H9 (cell line): Measurements from ENCODE around the gene ST3GAL6. TPM values are rescaled to one million over a fixed set of nuclear protein-coding genes. Genes with fewer than 3 reads are reported as not detected.

Experiments used
- DNase-seq: peaks from one replicate; pipeline ENCODE4 v3.0.0-alpha.2; 2017
- H2AFZ ChIP-seq: one replicate; pipeline ENCODE4 v1.6.1; 2013; ENCODE audit warnings: mild to moderate bottlenecking, low read length, control low read depth, moderate library complexity
- H2AK5ac ChIP-seq: 2 replicates; pipeline ENCODE4 v1.6.1; 2013; ENCODE audit warnings: low read length, control low read depth, mixed read lengths; ENCODE audit not compliant: insufficient read length
- H2BK120ac ChIP-seq: one replicate; pipeline ENCODE4 v1.6.1; 2013; ENCODE audit warnings: low read depth, mild to moderate bottlenecking, low read length, control low read depth, inconsistent platforms; ENCODE audit not compliant: poor library complexity, severe bottlenecking
- H2BK12ac ChIP-seq: 2 replicates; pipeline ENCODE4 v1.6.1; 2013; ENCODE audit warnings: low read length, control low read depth, mixed read lengths, low read depth; ENCODE audit not compliant: insufficient read length
- H2BK15ac ChIP-seq: 2 replicates; pipeline ENCODE4 v1.6.1; 2013; ENCODE audit warnings: low read depth, low read length, control low read depth
- H2BK20ac ChIP-seq: one replicate; pipeline ENCODE4 v1.6.1; 2013; ENCODE audit warnings: low read depth, mild to moderate bottlenecking, low read length, control low read depth, inconsistent platforms; ENCODE audit not compliant: poor library complexity, severe bottlenecking
- H2BK5ac ChIP-seq: 2 replicates; pipeline ENCODE4 v1.6.1; 2013; ENCODE audit warnings: low read length, control low read depth, mixed read lengths; ENCODE audit not compliant: insufficient read length
- H3K14ac ChIP-seq: 2 replicates; pipeline ENCODE4 v1.6.1; 2013; ENCODE audit warnings: low read length, control low read depth; ENCODE audit not compliant: insufficient read depth
- H3K18ac ChIP-seq: 2 replicates; pipeline ENCODE4 v1.6.1; 2013; ENCODE audit warnings: low read depth, mild to moderate bottlenecking, mixed read lengths, low read length, control low read depth; ENCODE audit not compliant: insufficient read length
- H3K23ac ChIP-seq: 2 replicates; pipeline ENCODE4 v1.6.1; 2013; ENCODE audit warnings: low read length, control low read depth, mixed read lengths, low read depth; ENCODE audit not compliant: insufficient read length
- H3K23me2 ChIP-seq: 2 replicates; pipeline ENCODE4 v1.6.1; 2013; ENCODE audit warnings: low read depth, mild to moderate bottlenecking, mixed read lengths, low read length, control low read depth; ENCODE audit not compliant: insufficient read length, poor library complexity, severe bottlenecking
- H3K27ac ChIP-seq: 2 replicates; pipeline ENCODE4 v1.5.1; 2013; ENCODE audit warnings: low read length, control low read depth, mixed read lengths, low read depth; ENCODE audit not compliant: insufficient read length
- H3K27me3 ChIP-seq: 2 replicates; pipeline ENCODE4 v1.6.1; 2013; ENCODE audit warnings: low read length, control low read depth, inconsistent platforms; ENCODE audit not compliant: insufficient read depth
- H3K4ac ChIP-seq: 2 replicates; pipeline ENCODE4 v1.6.1; 2013; ENCODE audit warnings: low read depth, mild to moderate bottlenecking, control low read depth, inconsistent platforms, low read length, moderate library complexity
- H3K4me1 ChIP-seq: 2 replicates; pipeline ENCODE4 v1.6.1; 2013; ENCODE audit warnings: low read length, control low read depth, inconsistent platforms; ENCODE audit not compliant: insufficient read depth
- H3K4me2 ChIP-seq: 2 replicates; pipeline ENCODE4 v1.6.1; 2013; ENCODE audit warnings: low read length, control low read depth, mixed read lengths; ENCODE audit not compliant: insufficient read length, insufficient read depth
- H3K56ac ChIP-seq: 2 replicates; pipeline ENCODE4 v1.6.1; 2013; ENCODE audit warnings: low read depth, mild to moderate bottlenecking, mixed read lengths, low read length, control low read depth; ENCODE audit not compliant: insufficient read length
- H3K79me1 ChIP-seq: 2 replicates; pipeline ENCODE4 v1.6.1; 2013; ENCODE audit warnings: low read depth, mild to moderate bottlenecking, moderate library complexity, low read length, control low read depth, inconsistent platforms; ENCODE audit not compliant: insufficient read depth, poor library complexity, severe bottlenecking
- H3K79me2 ChIP-seq: 2 replicates; pipeline ENCODE4 v1.6.1; 2013; ENCODE audit warnings: low read length, control low read depth, inconsistent platforms; ENCODE audit not compliant: insufficient read depth
- H3K9ac ChIP-seq: 2 replicates; pipeline ENCODE4 v1.6.1; 2013; ENCODE audit warnings: low read length, control low read depth, mixed read lengths; ENCODE audit not compliant: insufficient read length; ENCODE audit errors: extremely low read depth
- H3K9me3 ChIP-seq: one replicate; pipeline ENCODE4 v1.6.1; 2013; ENCODE audit warnings: low read depth, low read length, inconsistent platforms; ENCODE audit not compliant: control insufficient read depth
- H3T11ph ChIP-seq: one replicate; pipeline ENCODE4 v1.6.1; 2013; ENCODE audit warnings: mild to moderate bottlenecking, low read length, control low read depth, inconsistent platforms
- H4K20me1 ChIP-seq: one replicate; pipeline ENCODE4 v1.6.1; 2013; ENCODE audit not compliant: control insufficient read depth, insufficient read length, insufficient read depth
- H4K5ac ChIP-seq: 2 replicates; pipeline ENCODE4 v1.6.1; 2013; ENCODE audit warnings: low read depth, mild to moderate bottlenecking, mixed read lengths, low read length, control low read depth; ENCODE audit not compliant: insufficient read length
- H4K8ac ChIP-seq: replicated peaks from 2 replicates; pipeline ENCODE4 v1.6.1; 2013; ENCODE audit warnings: low read length, control low read depth, mixed read lengths, low read depth; ENCODE audit not compliant: insufficient read length
- H4K91ac ChIP-seq: 2 replicates; pipeline ENCODE4 v1.6.1; 2013; ENCODE audit warnings: low read depth, mild to moderate bottlenecking, moderate library complexity, mixed read lengths, low read length, control low read depth; ENCODE audit not compliant: insufficient read length
- H3K27ac Mint-ChIP-seq, 3 experiments: 2 replicates in 2 of 3; 3 replicates in 1 of 3; pipeline ENCODE4 v1.8.0; 2020 to 2021; ENCODE audit warnings: mixed read lengths in 3 of 3, mild to moderate bottlenecking in 1 of 3, moderate library complexity in 1 of 3
- H3K27me3 Mint-ChIP-seq: 2 replicates; pipeline ENCODE4 v1.8.0; 2021; ENCODE audit warnings: low read depth, mild to moderate bottlenecking, moderate library complexity, mixed read lengths
- H3K36me3 Mint-ChIP-seq, 3 experiments: 2 replicates in 2 of 3; 3 replicates in 1 of 3; pipeline ENCODE4 v1.8.0; 2020 to 2021; ENCODE audit warnings: low read depth in 3 of 3, mixed read lengths in 3 of 3; ENCODE audit not compliant: insufficient read depth in 1 of 3
- H3K4me1 Mint-ChIP-seq, 2 experiments: 2 replicates each; pipeline ENCODE4 v1.8.0; 2020; ENCODE audit warnings: mixed read lengths in 2 of 2
- H3K4me3 Mint-ChIP-seq, 2 experiments: 2 replicates in 1 of 2; 3 replicates in 1 of 2; pipeline ENCODE4 v1.8.0; 2020 to 2021; ENCODE audit warnings: mild to moderate bottlenecking in 2 of 2, mixed read lengths in 2 of 2, moderate library complexity in 1 of 2
- H3K9me3 Mint-ChIP-seq, 2 experiments: 2 replicates in 1 of 2; 3 replicates in 1 of 2; pipeline ENCODE4 v1.8.0; 2020; ENCODE audit warnings: mild to moderate bottlenecking in 2 of 2, mixed read lengths in 2 of 2, moderate library complexity in 1 of 2
- CTCF ChIP-seq: fragments of 200-600 bp; sonication (generic); conservative IDR thresholded peaks from 3 replicates; pipeline ENCODE4 v1.8.0; 2021; ENCODE audit warnings: antibody characterized with exemption, mild to moderate bottlenecking
- WGBS: extraction: QIAGEN DNeasy Blood & Tissue Kit; methylation state at CpG from one replicate; pipeline ENCODE4 v1.1.7; 2013; ENCODE audit warnings: missing lambda C conversion rate, low lambda C conversion rate, mixed read lengths; ENCODE audit not compliant: insufficient read length; ENCODE audit errors: extremely low coverage; 5-methylcytosine and 5-hydroxymethylcytosine counted together
- total RNA-seq: library from RNA; stranded (reverse); gene quantifications from 2 replicates; pipeline ENCODE4 v1.2.1, GENCODE V29; 2021

The ST3GAL6 gene
- total RNA-seq, 1 experiment from 2014 or later, result 6.4 TPM

GRCh38 chr3:98772022-98772421, 8.9 kb downstream of the ST3GAL6 start:
- Histone ChIP-seq H2BK5ac (no peak overlapping the region), H2AK5ac (no peak overlapping the region), H3K23me2 (no peaks in the 10 kb centered on the region), H3T11ph (no peak overlapping the region), H3K4ac (no peak overlapping the region), H2AFZ (no peak overlapping the region), H3K4me1 (no peaks in the 10 kb centered on the region), H3K9ac (no peak overlapping the region), H3K14ac (no peak overlapping the region), H3K23ac (no peak overlapping the region), H4K91ac (no peak overlapping the region), H2BK20ac (no peak overlapping the region), H4K20me1 (no peaks in the 10 kb centered on the region), H2BK15ac (no peak overlapping the region), H3K79me2 (no peaks in the 10 kb centered on the region), H3K56ac (no peak overlapping the region), H3K79me1 (no peaks in the 10 kb centered on the region), H4K5ac (no peak overlapping the region), H3K4me2 (no peak overlapping the region), H3K9me3 (no peaks in the 10 kb centered on the region), H3K27me3 (no peaks in the 10 kb centered on the region), H4K8ac (no peak overlapping the region), H2BK120ac (no peak overlapping the region), H3K27ac (no peak overlapping the region), H3K18ac (no peak overlapping the region), H2BK12ac (no peak overlapping the region)
- TF ChIP-seq CTCF, result no peak
- WGBS, result no CpG with 5 or more reads among the region's 2 CpGs
- H3K27ac Mint-ChIP-seq, result no peak overlapping the region
- no peaks in the 10 kb centered on the region for H3K27me3 Mint-ChIP-seq
- no peak overlapping the region for H3K4me3 Mint-ChIP-seq
- H3K9me3 Mint-ChIP-seq, result no peaks in the 10 kb centered on the region
- no peaks in the 10 kb centered on the region for H3K36me3 Mint-ChIP-seq
- peaks cover 3 to 5% of the 10 kb centered on the region in 2 experiments; a peak in 2 of 4 replicates for H3K4me1 Mint-ChIP-seq
- DNase-seq, result no peak
